ENCODE results near the gene ZNF746. TPM values are rescaled to one million over a fixed set of nuclear protein-coding genes. Genes with fewer than 3 reads are reported as not detected.

The ZNF746 gene
- polyA plus RNA-seq, 2 of the 4 experiments (the other 2 are of a cell fraction), result 6.8 to 10.7 TPM

DNA sequence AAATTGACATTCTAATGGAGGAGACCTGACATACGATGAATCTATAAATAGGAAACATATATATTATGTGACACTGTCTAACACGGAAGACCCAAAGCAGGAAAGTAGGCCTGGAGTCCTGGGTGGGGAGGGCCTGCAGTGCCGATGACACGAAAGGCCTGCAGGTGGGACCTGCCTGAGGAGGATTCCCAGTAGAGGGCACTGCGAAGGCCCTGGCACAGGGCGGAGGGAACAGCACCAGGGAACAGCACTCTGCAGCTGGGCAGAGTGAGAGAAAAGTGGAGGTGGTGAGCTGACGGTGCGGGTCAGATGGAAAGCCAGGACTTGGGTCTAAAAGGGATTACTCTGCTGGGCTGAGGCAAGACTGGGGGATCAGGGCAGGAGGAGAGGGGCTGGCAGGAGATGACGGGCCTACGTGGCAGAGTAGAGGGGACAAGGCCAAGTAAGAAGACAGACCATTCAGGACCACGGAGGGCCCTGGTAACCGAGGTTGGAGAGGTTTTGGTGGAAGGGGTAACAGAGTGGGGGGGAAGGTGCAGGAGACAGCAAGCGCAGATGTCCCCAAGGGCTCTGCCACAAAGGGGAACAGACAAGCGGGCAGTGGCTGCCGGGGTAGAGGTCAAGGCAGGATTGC lies 8.1 kb downstream of the ZNF746 start:
- Histone ChIP-seq H3K27ac (no peak overlapping the region), H3K4me1 (peaks cover 2% of the 10 kb centered on the region; the same call in 1 of the 3 replicates), H3K4me3 (no peak overlapping the region), H3K4me2 (no peak overlapping the region), H3K9me3 (no peaks in the 10 kb centered on the region)
- ChIA-PET CTCF (interaction anchor here (1.0 kb wide), 1 partner anchor 29 kb away, joined by 3 read pairs; no protein-coding TSS in a partner anchor), POLR2A (no interaction called here)
- ATAC-seq (peak; percentile 95 to 98), DNase-seq (ENCODE audit: low read depth in 1 of 2, low spot score in 1 of 2) (peak; percentile 50 to 58), FAIRE-seq (no peak)
- TF ChIP-seq, protein P1, sequence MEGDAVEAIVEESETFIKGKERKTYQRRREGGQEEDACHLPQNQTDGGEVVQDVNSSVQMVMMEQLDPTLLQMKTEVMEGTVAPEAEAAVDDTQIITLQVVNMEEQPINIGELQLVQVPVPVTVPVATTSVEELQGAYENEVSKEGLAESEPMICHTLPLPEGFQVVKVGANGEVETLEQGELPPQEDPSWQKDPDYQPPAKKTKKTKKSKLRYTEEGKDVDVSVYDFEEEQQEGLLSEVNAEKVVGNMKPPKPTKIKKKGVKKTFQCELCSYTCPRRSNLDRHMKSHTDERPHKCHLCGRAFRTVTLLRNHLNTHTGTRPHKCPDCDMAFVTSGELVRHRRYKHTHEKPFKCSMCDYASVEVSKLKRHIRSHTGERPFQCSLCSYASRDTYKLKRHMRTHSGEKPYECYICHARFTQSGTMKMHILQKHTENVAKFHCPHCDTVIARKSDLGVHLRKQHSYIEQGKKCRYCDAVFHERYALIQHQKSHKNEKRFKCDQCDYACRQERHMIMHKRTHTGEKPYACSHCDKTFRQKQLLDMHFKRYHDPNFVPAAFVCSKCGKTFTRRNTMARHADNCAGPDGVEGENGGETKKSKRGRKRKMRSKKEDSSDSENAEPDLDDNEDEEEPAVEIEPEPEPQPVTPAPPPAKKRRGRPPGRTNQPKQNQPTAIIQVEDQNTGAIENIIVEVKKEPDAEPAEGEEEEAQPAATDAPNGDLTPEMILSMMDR (IDR thresholded peaks at IDR 0.05), result peak; percentile 40
- TF ChIP-seq ZC3H11A (IDR thresholded peaks at IDR 0.05) (no peak), JUN (IDR thresholded peaks at IDR 0.05) (no peak), RAD21 (conservative IDR thresholded peaks at IDR 0.05 in 1 of 2, IDR thresholded peaks at IDR 0.05 in 1 of 2) (peak in 1 of 2 experiments; percentile 23; a peak in 1 of 5 replicates)
- WGBS (ENCODE audit: missing lambda C conversion rate), result 86% methylated on average over 15 of the region's 15 CpGs

DNA sequence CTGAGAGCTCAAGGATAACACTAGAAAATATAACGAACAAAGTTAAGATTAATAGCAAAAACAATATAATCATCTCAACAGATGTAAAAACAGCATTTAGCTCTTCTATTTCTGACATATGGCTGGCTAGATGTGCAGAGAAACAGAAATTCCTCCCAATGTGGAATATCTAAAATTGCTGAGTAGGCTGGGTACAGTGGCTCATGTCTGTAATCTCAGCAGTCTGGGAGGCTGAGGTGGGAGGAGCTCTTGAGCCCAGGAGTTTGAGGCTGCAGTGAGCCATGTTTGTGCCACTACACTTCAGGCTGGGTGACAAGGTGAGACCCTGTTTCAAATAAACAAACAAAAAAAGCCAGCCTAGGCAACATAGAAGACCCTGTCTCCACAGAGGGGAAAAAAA lies 18.0 kb downstream of the ZNF746 start:
- H3K4me2 ChIP-seq, result no peak overlapping the region
- FAIRE-seq (no peak), DNase-seq (ENCODE audit: low read depth in 1 of 2, low spot score in 1 of 2) (no peak), ATAC-seq (no peak)
- no peak overlapping the region for H3K4me3 ChIP-seq
- WGBS (ENCODE audit: missing lambda C conversion rate), result 96% methylated on average over 1 of the region's 1 CpG
- peaks cover 5% of the 10 kb centered on the region; the same call in 1 of the 3 replicates for H3K9me3 ChIP-seq
- no peaks in the 10 kb centered on the region for H3K4me1 ChIP-seq
- no peak overlapping the region for H3K27ac ChIP-seq
- TF ChIP-seq GATA3 (IDR thresholded peaks at IDR 0.05; ENCODE audit: borderline replicate concordance), result no peak
- peak; percentile 59 for TF ChIP-seq MAFK (IDR thresholded peaks at IDR 0.05; ENCODE audit: partially characterized antibody)
- ChIA-PET POLR2A (no interaction called here), CTCF (interaction anchor here (0.8 kb wide), 1 partner anchor 14 kb away, joined by 5 read pairs; no protein-coding TSS in a partner anchor)

DNA sequence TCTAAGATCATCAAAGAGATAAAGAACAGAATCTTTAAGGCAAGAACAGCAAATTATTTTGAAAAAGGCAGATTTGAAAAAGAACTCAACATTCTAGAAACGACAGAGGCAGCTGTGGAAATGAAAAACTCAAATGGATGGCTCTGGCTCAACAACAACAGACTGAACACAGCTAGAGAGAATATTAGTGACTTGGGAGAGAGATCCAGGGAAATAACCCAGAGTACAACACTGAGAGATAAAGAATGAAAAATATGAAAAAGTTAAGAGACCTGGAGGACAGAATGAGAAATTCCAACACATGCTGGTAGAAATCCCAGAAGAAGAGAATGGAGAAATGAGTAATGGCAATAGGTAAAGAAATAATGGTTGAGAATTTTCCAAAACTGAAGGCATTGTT lies 18.9 kb downstream of the ZNF746 start:
- TF ChIP-seq POLR2A (IDR thresholded peaks at IDR 0.05; ENCODE audit: low read length) (no peak), JUN (IDR thresholded peaks at IDR 0.05) (no peak), POLR2AphosphoS2 (conservative IDR thresholded peaks at IDR 0.05; ENCODE audit: low read length) (no peak), CBX8 (IDR thresholded peaks at IDR 0.05) (no peak), RARB (CRISPR knock-in tag; IDR thresholded peaks at IDR 0.05) (no peak), CHD4 (IDR thresholded peaks at IDR 0.05; ENCODE audit: borderline replicate concordance) (no peak), KDM5A (IDR thresholded peaks at IDR 0.05) (no peak)

DNA sequence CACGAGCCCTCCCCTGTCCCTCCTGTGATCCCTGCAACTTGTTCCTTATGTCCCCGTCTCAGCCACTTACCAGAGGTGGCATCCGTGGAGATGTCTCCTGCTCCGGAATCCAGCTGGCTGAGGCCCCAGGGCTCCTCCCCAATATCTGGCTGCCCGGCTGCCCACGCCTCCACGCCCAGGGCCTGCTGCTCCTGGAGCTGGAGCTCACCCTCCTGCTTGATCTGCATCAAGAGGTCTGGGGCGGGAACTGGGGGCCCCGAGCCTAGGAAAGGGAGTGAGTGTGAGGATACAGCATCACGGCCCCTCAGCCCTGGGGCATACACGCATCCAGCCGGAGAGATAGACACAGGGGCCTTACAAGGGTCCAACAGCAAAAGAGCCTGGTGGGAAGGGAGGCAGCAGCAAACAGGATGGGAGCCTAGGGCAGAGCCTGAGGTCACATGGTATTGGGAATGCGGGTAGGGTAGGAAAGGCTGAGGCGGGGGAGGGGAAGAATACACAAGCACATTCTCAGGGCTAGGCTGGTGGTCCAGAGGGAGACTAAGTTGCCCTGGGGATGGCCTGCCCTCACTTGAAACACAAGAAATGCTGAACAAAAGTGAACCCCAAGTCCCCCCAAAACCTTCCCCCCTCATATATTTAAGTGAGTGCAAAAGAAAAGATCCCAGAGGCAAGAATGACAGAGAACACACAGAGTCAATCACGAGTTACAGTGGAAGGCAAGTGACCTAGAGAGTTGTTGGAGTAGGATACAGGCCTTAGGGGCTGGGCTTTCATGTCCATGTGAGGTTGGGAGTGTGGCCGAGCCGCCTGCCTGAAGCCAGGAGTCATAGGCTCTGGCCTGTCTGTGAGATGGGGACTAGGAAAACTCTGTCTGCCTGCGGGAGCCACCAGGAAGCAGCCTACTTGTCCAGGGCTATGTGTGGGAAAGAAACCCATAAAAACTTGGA lies 19.8 kb downstream of the ZNF746 start:
- ChIA-PET CTCF (interaction anchor here (1.0 kb wide), 1 partner anchor 216 kb away, joined by 3 read pairs; the partner anchor contains the start of gene ZNF783), POLR2A (no interaction called here)
- H3K9me3 ChIP-seq, result peaks cover 5% of the 10 kb centered on the region; the same call in 1 of the 3 replicates
- no peak overlapping the region for H3K27ac ChIP-seq
- no peak; a peak in 1 of 6 replicates for ATAC-seq
- H3K4me2 ChIP-seq, result no peak overlapping the region
- no peak for FAIRE-seq
- H3K4me3 ChIP-seq, result no peak overlapping the region
- no peaks in the 10 kb centered on the region for H3K4me1 ChIP-seq
- no peak for DNase-seq (ENCODE audit: low read depth in 1 of 2, low spot score in 1 of 2)
- WGBS (ENCODE audit: missing lambda C conversion rate), result 95% methylated on average over 17 of the region's 18 CpGs
- TF ChIP-seq NR3C1 (IDR thresholded peaks at IDR 0.05) (no peak), KDM5A (IDR thresholded peaks at IDR 0.05) (no peak), SREBF2 (IDR thresholded peaks at IDR 0.05) (no peak), EP300 (IDR thresholded peaks at IDR 0.05) (no peak), HDAC2 (IDR thresholded peaks at IDR 0.05) (no peak), ESRRA (IDR thresholded peaks at IDR 0.05; ENCODE audit: borderline replicate concordance, low read length) (no peak), HOXA7 (CRISPR knock-in tag; IDR thresholded peaks at IDR 0.05) (no peak), FOSB (CRISPR knock-in tag; IDR thresholded peaks at IDR 0.05) (no peak)
- TF ChIP-seq, protein P2, sequence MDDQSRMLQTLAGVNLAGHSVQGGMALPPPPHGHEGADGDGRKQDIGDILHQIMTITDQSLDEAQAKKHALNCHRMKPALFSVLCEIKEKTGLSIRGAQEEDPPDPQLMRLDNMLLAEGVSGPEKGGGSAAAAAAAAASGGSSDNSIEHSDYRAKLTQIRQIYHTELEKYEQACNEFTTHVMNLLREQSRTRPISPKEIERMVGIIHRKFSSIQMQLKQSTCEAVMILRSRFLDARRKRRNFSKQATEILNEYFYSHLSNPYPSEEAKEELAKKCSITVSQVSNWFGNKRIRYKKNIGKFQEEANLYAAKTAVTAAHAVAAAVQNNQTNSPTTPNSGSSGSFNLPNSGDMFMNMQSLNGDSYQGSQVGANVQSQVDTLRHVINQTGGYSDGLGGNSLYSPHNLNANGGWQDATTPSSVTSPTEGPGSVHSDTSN (IDR thresholded peaks at IDR 0.05), result no peak
- TF ChIP-seq, protein P1 (IDR thresholded peaks at IDR 0.05), result no peak
- TF ChIP-seq, protein P3, sequence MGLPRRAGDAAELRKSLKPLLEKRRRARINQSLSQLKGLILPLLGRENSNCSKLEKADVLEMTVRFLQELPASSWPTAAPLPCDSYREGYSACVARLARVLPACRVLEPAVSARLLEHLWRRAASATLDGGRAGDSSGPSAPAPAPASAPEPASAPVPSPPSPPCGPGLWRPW (IDR thresholded peaks at IDR 0.05), result no peak
- TF ChIP-seq, protein P4, sequence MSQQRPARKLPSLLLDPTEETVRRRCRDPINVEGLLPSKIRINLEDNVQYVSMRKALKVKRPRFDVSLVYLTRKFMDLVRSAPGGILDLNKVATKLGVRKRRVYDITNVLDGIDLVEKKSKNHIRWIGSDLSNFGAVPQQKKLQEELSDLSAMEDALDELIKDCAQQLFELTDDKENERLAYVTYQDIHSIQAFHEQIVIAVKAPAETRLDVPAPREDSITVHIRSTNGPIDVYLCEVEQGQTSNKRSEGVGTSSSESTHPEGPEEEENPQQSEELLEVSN (IDR thresholded peaks at IDR 0.05; ENCODE audit: borderline replicate concordance, low read depth), result no peak
- TF ChIP-seq, protein P5, sequence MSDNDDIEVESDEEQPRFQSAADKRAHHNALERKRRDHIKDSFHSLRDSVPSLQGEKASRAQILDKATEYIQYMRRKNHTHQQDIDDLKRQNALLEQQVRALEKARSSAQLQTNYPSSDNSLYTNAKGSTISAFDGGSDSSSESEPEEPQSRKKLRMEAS (IDR thresholded peaks at IDR 0.05), result no peak

More for the DNA sequence above, 18.9 kb downstream of the ZNF746 start:
- Histone ChIP-seq H3K27ac (no peak overlapping the region), H3K9me3 (peaks cover 5% of the 10 kb centered on the region; the same call in 1 of the 3 replicates), H3K4me1 (no peaks in the 10 kb centered on the region), H3K4me2 (no peak overlapping the region), H3K4me3 (no peak overlapping the region)
- FAIRE-seq (no peak), DNase-seq (ENCODE audit: low read depth in 1 of 2, low spot score in 1 of 2) (no peak), ATAC-seq (no peak)
- WGBS (ENCODE audit: missing lambda C conversion rate), result 94% methylated on average over 1 of the region's 1 CpG
- ChIA-PET POLR2A (no interaction called here), CTCF (no interaction called here)

All from A549 (cell line).